ENCODE measurements around the gene ATP8A1.

- no peak for TF ChIP-seq POLR2AphosphoS5 (IDR thresholded peaks at IDR 0.05)
- TF ChIP-seq POLR2A (IDR thresholded peaks at IDR 0.05), result no peak
- TF ChIP-seq CTCF (IDR thresholded peaks at IDR 0.05), result no peak
These were observed 48.4 kb downstream of the ATP8A1 start for GRCh38 chr4:42608551-42608950.

All from prostate gland (tissue), 2 donors.